GM21576 (cell line): ENCODE measurements around the gene USP5.
"Not testable (repeated sequence)": the region's sequence is repeated elsewhere in the genome, so short reads cannot be mapped to it uniquely, and the experiment has no call there.

ENCODE experiments used
- ATAC-seq: cut with Tn5 transposase; IDR thresholded peaks from one replicate; pipeline ENCODE4 v1.9.1; 2021; ENCODE audit warnings: mild to moderate bottlenecking, moderate library complexity; ENCODE audit not compliant: unreplicated experiment

Gene USP5

DNA sequence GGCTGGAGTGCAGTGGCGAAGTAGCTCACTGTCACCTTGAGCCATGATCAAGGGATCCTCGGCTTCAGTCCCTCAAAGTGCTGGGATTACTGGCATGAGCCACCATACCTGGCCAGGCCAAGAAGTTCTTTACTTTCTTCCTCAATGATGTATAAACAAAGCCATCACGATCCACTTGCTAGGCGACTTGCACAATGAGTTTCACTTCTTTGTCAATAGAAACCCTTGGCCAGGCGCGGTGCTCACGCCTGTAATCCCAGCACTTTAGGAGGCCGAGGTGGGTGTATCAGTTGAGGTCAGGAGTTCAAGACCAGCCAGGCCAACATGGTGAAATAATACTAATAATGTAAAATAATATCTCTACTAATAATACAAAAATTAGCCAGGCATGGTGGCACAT lies 35.5 kb downstream of the USP5 start:
- no peak for ATAC-seq

DNA sequence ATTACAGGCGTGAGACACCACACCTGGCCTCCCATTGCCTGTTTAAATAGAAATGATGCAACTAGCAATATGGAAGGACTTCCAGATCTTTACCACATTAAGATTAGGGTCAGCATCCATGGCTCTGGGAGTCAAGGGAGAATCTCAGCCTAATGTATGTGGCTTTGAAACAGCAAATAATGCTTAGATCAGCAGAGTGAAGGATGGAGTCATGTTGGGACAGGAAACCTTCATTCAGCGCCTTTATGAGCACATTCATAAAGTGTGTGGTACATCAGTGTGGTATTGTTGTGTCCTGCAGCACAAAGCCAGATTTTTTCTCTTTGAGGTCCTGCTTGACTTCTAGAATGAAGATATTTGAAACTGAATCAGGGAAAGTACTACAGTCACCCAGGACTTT lies 36.4 kb downstream of the USP5 start:
- ATAC-seq, result no peak

DNA sequence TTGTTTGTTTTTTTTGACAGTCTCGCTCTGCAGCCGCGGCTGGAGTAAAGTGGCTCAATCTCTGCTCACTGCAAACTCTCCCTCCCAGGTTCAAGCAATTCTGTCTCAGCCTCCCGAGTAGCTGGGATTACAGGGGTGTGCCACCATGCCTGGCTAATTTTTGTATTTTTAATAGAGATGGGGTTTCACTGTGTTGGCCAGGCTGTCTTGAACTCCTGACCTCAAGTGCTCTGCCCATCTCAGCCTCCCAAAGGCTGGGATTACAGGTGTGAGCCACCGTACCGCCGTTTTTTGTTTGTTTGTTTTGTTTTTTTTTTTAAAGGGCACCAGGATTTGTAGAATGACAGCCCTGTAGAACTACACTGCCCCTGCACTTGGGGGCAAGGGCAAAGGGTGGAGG lies 36.8 kb downstream of the USP5 start:
- ATAC-seq, result not testable (repeated sequence)

DNA sequence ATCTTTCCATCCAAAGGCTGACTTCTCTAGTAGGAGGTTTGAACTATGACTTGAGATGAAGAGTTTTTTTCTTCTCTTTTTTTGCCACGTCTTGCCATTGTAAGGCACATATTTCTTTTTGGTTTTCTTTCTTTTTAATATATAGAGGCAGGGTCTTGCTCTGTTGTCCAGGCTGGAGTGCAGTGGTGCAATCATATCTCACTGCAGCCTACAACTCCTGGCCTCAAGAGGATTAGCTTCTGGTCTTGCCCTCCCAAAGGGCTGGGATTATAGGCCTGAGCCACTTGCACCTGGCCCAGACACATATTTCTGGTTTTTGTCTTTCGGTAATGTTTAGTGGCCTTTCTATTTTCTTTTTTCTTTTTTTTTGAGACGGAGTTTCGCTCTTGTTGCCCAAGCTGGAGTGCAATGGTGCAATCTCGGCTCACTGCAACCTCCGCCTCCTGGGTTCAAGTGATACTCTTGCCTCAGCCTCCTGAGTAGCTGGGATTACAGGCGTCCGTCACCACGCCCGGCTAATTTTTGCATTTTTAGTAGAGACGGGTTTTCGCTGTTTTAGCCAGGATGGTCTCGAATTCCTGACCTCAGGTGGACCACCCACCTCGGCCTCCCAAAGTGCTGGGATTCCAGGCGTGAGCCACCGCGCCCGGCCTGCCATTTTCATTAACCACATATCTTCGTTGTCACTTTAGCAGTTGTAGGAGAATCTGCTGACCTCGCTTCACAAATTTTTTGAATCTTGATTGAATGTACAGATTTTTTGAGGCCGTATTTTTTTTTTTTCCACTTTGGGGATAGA lies 38.0 kb downstream of the USP5 start:
- ATAC-seq, result not testable (repeated sequence)

DNA sequence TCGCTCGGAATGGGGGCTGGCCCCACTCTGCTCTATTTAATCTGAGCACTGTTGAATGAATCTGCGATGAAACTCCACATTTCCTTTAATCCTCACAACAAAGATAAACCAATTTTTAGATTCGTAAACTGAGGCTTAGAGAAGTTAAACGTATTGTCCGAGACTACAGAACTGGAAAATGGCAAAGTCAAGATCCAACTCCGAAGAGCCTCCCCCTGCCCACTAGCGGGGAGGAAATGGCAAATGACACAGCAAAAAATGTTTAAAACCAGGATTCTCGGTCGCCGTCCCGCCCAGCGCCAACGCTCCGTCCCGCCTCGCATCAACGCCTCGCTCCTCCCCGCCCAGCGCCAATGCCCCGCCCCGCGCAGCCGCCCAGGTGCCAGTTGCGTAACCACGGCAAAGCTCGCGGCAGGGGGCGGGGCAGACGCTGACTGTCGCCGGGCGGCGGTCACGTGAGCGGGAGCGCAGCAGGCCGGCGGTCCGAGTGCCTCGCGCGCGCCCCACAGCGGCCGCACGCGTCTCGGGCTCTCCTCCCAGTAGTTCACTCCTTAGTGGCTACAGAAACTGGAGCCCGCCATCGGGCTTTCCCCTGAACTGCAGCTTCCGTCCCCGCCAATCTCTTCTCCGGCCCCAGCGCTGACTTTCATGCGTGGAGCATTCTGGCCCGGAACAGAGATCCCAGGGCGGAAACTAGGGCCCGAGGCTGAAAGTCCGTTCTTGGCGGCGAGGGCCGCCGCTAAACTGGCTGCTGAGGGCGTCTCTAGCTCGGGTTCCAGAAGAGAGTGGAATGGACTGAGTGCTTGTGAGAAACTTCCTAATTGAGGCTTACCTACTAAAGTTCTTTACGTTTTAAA lies 39.1 kb downstream of the USP5 start:
- ATAC-seq, result peak; percentile 89

DNA sequence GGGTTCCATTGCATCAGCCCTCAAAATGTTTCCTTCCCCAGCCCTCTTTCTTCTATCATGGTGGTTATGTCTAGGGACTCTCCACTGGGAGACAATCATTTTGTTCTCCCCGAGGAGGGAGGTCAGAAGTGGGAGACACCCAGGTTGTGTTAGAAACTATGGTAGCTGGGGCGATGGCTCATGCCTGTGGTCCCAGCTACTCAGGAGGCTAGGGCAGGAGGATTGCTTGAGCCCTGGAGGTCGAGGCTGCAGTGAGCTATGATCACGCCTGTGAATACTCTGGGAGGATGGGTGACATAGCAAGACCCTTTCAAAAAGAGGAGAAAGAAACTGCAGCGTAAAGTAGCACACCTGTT lies 39.7 kb downstream of the USP5 start:
- peak; percentile 9 for ATAC-seq

DNA sequence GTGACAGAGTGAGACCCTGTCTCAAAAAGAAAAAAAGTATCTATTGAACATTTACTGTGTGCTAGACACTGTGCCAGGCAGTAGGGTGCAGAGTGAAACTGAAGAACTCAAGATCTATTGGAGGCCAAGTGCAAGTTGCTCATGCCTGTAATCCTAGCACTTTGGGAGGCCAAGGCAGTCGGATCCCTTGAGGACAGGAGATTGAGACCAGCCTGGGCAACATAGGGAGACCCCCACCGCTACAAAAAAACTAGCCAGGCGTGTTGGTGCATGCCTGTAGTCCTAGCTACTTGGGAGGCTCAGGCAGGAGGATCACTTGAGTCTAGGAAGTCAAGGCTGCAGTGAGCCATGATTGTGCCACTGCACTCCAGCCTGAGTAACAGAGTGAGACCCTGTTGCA lies 40.7 kb downstream of the USP5 start:
- ATAC-seq, result not testable (repeated sequence)

DNA sequence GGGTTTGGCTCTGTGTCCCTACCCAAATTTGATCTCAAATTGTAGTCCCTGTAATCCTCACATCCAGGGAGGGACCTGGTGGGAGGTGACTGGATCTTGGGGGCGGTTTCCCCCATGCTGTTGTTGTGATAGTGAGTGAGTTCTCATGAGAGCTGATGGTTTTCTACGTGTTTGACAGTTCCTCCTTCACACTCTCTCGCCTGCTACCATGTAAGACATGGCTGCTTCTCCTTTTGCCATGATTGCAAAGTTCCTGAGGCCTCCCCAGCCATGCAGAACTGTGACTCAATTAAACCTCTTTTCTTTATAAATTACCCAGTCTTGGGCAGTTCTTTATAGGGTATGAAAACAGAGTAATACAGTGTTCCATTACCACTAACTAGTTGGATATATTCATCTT lies 42.4 kb downstream of the USP5 start:
- no peak for ATAC-seq

DNA sequence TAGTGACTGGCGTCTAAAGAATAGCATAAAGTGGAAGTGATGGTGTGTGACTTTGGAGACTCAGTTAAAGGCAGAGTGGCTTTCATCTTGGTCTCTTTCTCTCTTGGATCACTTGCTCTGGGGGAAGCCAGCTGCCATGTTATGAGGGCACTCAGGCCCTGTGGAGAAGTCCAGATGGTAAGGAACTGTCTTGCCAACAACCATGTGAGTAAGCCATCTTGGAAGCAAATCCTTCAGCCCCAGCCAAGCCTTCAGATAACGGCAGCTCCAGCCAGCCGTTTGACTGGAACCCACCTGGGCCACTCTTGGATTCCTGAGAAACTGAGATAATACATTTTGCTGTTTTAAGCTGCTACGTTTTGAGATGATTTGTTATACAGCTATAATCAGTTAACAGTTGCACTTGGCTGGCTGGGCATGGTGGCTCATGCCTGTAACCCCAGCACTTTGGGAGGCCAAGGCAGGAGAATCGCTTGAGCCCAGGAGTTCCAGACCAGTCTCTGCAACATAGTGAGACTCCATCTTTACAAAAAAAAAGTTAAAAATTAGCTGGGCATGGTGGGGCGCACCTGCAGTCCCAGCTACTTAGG lies 45.0 kb downstream of the USP5 start:
- ATAC-seq, result no peak

DNA sequence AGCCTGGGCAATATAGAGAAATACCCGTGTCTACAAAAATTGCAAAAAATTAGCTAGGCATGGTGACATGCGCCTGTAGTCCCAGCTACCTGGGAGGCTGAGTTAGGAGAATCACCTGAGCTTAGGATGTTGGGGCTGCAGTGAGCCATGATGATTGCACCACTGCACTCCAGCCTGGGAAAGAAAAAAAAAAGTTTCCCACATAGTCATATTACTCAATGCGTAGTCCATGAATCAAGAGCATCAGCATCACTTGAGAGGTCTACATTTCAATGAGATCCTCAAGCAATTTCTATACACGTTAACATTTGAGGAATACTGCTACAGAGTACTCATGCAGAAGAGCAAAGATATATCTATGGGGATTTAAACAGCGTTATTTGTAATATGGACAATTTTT lies 47.5 kb downstream of the USP5 start:
- ATAC-seq, result no peak

DNA sequence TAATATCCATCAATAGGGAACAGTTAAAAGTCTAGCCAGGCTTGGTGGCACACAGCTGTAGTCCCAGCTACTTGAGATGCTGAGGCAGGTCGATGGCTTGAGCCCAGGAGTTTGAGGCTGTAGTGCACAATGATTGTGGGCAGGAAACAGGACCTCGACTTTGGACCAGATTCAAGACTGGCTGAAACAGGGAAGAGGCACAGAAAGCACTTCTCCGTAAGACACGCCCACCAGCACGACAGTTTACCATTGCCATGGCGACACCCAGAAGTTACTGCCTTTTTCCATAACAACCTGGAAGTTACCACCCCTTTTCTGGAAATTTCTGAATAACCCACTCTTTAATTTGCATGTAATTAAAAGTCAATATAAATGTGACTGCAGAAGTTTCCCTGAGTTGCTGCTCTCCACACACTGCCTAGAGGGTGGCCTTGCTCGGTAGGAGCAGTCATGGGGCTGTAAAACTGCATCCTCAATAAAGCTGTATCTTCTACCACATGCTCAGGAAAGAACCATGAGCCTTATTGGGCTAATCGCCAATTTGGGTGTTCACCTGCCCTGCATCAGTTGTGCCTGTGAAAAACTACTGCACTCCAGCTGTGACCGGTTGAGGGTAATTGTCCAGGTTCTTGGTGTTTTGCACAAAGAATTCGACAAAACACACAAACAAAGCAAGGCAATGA lies 48.0 kb downstream of the USP5 start:
- ATAC-seq, result no peak

DNA sequence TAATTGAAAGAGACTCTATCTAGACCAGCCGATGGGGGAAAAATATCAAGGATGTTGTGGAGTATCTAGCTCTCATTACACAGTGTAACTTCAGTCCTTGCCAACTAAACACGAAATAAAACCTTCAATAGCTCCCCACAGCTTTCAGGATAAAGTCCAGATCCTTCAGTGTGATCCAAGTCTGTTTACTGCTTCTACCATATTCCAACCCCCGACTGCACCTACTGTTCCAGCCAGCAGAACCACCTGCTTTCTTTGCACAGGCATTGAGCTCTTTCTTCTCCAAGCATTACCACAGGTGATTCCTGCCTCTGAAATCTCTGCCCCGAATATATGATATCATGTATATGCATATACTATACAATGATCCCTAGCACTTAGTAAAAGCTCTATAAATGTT lies 50.5 kb downstream of the USP5 start:
- no peak for ATAC-seq

DNA sequence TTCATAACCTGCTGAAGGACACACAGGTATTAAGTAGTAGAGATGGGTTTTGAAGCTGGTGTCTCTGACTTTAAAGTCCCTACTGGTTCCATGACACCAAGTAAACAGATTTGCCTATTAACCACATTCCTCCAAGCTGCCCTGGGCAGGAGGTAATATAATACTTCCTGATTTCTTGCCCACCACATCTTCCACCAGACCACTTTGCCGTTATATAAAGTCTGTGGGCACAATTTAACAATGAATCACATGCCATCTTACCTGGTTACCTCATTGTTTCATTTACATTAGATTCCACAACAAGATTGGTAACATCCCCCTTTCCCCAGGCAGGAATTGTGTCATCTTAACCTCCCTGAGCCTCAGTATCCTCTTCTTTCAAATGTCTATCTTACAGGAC lies 51.8 kb downstream of the USP5 start:
- ATAC-seq, result no peak

DNA sequence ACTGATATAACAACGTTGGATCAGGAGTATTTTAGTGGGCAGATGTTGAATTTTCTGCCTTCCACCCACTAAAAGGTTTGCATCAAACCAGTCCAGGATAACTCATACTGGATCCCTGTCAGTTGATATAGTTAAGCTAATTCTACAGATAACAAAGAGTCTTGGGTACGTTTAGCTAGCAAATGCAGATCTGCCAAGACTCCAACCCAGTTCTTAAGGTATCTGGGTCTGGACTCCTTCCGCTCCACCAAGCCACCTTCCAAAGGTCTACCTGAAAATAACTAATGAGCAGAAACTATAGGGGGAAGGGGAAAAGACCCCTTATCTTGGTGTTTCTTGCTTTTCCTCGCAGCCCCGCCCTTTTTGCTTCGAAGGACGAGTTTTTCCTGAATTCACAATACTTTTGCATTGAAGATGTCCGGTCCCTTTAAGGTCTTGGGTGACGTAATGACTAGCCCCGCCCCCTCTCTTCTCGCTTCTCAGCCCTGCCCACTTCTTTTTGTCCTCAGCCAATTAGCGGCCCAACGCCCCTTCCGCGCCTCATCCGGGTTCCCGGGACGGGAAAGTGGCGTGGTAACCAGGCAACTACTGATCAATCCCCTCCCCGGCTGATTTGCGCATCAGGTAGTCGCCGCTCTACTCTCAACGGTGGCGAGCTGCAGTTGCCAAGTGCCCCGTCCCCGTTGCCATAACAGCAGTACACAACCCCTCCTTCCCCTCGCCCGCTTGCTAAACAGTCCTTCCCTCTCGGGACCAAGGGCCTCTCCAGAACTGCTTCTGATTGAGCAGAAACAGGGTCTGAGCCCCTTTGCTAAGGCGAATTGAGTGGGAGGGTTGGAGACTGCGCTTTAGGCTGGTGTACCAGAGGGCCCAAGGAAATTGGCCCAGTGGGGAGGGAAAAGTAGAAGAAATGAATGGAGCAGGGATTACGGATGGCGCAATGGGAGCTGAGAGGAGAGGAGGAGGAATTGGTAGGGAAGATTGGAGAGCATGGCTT lies 52.6 kb downstream of the USP5 start, which contains the start of gene LRRC23:
TSS of gene LRRC23 (plus strand) at position 543 of the 997 bp plus-strand sequence. CDS start 812 bp downstream, outside the sequence.
- ATAC-seq, result peak; percentile 90

DNA sequence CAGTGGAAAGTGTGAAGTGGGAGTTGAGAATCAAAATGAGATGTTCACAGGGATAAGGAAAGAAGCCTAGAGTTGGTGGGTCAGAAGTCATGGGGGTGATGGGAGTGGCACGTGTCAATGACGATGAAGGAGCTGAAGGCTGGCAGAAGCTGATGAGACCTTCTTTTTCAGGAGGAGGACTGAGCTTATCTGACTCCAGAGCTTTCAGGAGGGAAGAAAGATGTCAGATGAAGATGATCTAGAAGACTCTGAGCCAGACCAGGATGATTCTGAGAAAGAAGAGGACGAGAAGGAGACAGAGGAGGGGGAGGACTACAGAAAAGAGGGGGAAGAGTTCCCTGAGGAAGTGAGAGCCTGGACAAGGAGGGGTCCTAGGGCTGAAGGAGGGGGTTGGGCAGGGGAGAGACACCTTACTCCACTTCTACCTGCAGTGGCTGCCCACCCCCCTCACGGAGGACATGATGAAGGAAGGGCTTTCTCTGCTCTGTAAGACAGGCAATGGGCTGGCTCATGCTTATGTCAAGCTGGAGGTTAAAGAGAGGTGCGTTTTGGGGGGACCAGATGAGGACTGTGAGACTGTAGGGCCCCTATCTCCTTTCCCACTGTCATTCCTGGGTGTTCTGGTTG lies 53.6 kb downstream of the USP5 start:
- ATAC-seq, result no peak

DNA sequence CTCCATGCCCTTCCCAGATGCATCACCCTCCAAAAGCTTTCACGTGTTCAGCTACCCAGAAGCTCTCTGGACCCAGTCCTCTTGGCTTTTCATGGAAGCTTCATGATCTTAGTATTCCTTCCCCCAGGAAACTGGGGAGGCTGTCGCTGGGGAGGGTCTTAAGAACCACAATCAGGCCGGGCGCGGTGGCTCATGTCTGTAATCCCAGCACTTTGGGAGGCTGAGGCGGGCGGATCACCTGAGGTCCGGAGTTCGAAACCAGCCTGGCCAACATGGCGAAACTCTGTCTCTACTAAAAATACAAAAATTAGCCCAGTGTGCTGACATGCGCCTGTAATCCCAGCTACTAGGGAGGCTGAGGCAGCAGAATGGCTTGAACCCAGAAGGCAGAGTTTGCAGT lies 56.2 kb downstream of the USP5 start:
- not testable (repeated sequence) for ATAC-seq

DNA sequence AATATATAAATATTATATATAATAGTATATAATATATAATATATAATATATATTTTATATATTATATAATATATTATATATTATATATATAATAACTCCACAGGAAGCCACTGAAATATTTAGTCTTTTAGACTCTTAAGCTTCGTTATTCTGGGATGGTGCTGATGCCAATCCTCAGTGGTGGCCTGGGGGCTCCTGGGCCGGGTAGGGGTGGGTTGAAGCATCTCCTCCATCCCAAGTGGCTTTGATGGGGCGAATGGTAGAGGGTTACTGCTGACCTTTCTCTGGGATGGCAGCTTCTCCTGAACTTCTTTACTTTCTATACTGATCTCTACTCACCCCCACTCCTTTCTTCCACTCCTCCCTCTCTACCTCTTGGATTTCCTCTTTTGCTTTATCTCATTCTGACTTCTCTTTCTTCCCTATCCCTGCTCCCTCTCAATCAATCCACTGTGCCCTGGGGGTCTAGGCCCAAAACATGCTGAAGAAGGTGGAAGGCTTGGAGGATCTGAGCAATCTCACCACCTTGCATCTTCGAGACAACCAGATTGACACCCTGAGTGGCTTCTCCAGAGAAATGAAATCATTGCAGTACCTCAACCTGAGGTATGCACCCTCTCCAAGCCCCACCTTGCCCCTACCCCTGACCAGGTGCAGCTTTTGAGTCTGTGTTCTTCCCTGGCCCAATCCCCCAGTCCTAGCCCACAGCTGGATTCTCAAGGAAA lies 57.6 kb downstream of the USP5 start:
- no peak for ATAC-seq

DNA sequence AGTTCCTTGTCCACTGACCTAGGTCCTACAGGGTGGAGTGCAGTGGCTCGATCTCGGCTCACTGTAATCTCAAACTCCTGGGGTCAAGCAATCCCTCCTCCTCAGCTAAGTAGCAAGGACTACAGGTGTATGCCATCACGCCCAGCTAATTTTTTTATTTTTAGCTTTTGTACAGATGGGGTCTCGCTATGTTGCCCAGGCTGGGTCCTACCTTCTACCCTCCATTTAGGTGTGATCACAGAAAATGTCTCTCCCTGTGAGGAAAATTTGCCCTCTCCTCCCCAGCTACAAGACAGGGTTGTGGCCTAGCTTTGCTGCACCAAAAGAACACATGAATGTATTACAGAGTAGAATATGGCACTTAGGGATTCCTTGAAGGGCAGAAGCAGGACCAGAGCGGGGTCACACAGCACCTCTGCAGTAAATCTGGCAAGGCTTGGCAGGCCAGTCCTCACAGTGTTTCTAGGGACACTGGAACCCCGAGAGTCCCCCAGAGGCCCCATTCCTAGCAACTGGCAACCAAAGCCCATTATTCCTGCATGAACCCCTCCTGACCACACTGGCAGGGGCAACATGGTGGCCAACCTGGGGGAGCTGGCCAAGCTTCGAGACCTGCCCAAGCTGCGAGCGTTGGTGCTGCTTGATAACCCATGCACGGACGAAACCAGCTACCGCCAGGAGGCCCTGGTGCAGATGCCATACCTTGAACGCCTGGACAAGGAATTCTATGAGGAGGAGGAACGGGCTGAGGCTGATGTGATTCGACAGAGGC lies 60.4 kb downstream of the USP5 start:
- ATAC-seq, result no peak
